ENCODE data around the gene DTX1. TPM values are rescaled to one million over a fixed set of nuclear protein-coding genes. Genes with fewer than 3 reads are reported as not detected.

DTX1 gene
- total RNA-seq, 1 donor from 2014 or later = not detected

DNA sequence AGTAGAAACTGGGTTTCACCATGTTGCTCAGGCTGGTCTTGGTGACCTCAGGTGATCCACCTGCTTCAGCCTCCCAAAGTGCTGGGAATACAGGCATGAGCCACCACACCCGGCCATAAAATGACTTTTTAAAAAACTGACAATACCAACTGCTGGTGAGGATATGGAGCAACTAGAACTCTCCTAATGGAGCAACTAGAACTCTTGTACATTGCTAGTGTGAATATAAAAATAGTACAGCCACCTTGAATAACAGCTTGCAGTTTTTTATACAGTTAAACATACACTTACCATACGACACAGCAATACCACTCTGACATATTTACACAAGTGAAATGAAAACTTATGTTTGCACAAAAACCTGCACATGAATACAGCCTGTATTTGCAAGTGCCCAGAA lies 90.5 kb downstream of the DTX1 start:
- peaks cover 23% of the 10 kb centered on the region for H3K27me3 Mint-ChIP-seq (ENCODE audit: low read depth)
- no peak overlapping the region for H3K27ac Mint-ChIP-seq (ENCODE audit: unreplicated experiment)
- peaks cover 9% of the 10 kb centered on the region for H3K9me3 Mint-ChIP-seq (ENCODE audit: low read depth)
- H3K36me3 Mint-ChIP-seq (ENCODE audit: low read depth) = no peaks in the 10 kb centered on the region
- peaks cover 8% of the 10 kb centered on the region for H3K4me1 Mint-ChIP-seq (ENCODE audit: low read depth)
- TF ChIP-seq, protein P1, sequence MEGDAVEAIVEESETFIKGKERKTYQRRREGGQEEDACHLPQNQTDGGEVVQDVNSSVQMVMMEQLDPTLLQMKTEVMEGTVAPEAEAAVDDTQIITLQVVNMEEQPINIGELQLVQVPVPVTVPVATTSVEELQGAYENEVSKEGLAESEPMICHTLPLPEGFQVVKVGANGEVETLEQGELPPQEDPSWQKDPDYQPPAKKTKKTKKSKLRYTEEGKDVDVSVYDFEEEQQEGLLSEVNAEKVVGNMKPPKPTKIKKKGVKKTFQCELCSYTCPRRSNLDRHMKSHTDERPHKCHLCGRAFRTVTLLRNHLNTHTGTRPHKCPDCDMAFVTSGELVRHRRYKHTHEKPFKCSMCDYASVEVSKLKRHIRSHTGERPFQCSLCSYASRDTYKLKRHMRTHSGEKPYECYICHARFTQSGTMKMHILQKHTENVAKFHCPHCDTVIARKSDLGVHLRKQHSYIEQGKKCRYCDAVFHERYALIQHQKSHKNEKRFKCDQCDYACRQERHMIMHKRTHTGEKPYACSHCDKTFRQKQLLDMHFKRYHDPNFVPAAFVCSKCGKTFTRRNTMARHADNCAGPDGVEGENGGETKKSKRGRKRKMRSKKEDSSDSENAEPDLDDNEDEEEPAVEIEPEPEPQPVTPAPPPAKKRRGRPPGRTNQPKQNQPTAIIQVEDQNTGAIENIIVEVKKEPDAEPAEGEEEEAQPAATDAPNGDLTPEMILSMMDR (IDR thresholded peaks at IDR 0.05) = no peak
- H3K4me3 Mint-ChIP-seq (ENCODE audit: unreplicated experiment) = no peak overlapping the region
- no peak for DNase-seq (ENCODE audit: low spot score)

Other genes starting within 250 kb of the DTX1 start
- gene OAS1, start 149.8 kb upstream of the DTX1 start, total RNA-seq = not detected in 3 replicates
- 0.46 to 0.55 TPM in 2 of 3 replicates, not detected in the other for gene OAS3, start 118.3 kb upstream of the DTX1 start, total RNA-seq
- gene OAS2, start 78.2 kb upstream of the DTX1 start, total RNA-seq = 0.07 TPM in 1 of 3 replicates, not detected in the others
- gene RASAL1, start 79.0 kb downstream of the DTX1 start, total RNA-seq = not detected in 3 replicates
- gene CFAP73, start 93.0 kb downstream of the DTX1 start, total RNA-seq = not detected in 3 replicates
- 44.2 to 52.7 TPM (median 44.6 TPM) in 3 replicates for gene DDX54, start 128.7 kb downstream of the DTX1 start, total RNA-seq
- 15.5 to 20.2 TPM (median 16.7 TPM) in 3 replicates for gene RITA1, start 129.0 kb downstream of the DTX1 start, total RNA-seq
- 35.9 to 40.0 TPM (median 37.7 TPM) in 3 replicates for gene TPCN1, start 164.7 kb downstream of the DTX1 start, total RNA-seq